Non-pigmented ciliary epithelial cell (primary cell): ENCODE measurements around the gene DPPA5.
"Not testable (repeated sequence)": the region's sequence is repeated elsewhere in the genome, so short reads cannot be mapped to it uniquely, and the experiment has no call there.

Experiments used
- DNase-seq: peaks from one replicate; pipeline ENCODE4 v3.0.0-alpha.2; 2010; ENCODE audit warnings: low read depth

DPPA5 gene

GRCh38 chr6:73364121-73364520, 10.0 kb upstream of the DPPA5 start:
- DNase-seq, result no peak

DNA sequence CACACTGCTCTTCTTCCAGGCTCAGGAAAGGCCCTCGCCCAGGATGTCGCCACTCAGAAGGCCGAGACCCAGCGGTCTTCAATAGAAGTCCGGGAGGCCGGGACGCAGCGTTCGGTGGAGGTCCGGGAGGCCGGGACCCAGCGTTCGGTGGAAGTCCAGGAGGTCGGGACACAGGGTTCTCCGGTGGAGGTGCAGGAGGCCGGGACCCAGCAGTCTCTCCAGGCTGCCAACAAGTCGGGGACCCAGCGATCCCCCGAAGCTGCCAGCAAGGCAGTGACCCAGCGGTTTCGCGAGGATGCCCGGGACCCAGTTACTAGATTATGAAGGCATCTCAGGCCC, 9.4 kb upstream of the DPPA5 start:
- DNase-seq, result no peak

- no peak for DNase-seq
Observed at GRCh38 chr6:73362869-73363536, 8.9 kb upstream of the DPPA5 start.

GRCh38 chr6:73362358-73362757, 8.3 kb upstream of the DPPA5 start, which contains the start of gene KHDC3L:
KHDC3L (plus strand) TSS chr6:73362658; CDS start chr6:73362730, 72 bp downstream.
- no peak for DNase-seq

DNA sequence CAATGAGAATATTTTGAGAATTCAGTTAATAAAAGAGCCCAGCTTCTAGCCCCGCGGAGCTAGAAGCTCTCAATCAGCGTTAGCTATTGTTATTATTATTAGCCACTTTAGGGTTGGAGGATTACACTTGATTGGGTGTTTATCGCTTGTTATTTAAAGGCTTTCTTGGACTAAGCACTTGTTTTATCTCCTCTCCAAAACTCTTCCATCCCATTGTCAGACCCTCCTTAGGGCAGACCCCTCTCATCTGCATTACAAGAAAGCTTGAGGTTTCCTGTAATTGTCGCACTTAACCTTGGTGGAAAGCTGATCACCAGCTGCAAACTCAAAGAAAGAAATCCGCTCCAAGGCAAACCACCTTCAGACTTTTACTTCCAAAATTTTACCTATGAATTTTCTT, 4.8 kb downstream of the DPPA5 start:
- no peak for DNase-seq

GRCh38 chr6:73348550-73349204, 5.4 kb downstream of the DPPA5 start:
- DNase-seq, result no peak

DNA sequence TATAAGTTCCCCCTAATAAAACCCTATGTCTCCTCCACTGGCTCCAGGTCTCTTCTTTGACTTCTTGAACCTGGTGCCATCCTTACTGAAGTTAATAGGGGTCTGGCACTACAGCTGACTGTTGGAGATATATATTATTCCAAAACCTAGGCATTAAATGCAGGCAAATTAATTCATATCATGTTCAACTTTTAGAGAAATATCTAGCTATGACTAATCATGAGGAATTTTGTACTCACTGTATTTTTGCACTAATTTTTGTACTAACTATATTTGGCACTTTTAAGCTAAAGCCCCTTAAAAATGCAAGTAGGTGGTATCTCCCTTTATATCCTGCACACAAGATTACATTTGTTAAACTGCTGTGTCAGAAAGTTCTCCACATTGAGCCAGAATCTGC, 10.9 kb downstream of the DPPA5 start:
- DNase-seq, result no peak

DNA sequence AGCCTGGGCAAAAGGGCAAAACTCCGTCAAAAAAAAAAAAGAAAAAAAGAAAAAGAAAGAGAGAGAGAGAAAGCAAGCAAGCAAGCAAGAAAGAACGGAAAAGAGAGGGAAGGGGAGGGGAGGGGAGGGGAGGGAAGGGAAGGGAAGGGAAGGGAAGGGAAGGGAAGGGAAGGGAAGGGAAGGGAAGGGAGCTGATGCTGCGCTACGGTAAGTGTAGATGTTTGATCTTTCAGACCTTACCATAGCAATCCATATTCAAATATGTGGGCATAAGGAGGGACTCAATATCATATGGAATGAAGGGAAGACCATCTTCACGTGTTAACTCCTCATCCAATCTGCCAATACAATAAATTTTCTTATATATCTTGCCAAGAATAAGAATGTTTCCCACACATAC, 11.9 kb downstream of the DPPA5 start:
- no peak for DNase-seq

- no peak for DNase-seq
Observed at GRCh38 chr6:73341335-73341734, 12.7 kb downstream of the DPPA5 start.

DNA sequence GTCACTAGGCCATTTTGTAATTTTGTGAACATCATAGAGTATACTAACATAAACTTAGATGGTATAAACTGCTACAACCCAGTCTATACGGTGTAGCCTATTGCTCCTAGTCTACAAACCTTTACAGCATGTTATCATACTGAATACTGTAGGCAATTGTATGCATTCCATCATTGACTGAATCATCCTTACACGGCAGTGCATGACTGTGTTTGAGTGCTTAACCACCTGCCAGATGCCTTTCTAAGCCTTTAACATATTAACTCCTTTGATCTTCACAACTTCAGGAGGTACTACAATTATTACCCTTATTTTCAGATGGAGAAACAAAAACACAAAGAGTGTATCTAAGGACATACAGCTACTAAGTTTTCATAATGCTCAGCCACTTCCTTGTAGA, 14.0 kb downstream of the DPPA5 start:
- no peak for DNase-seq

DNA sequence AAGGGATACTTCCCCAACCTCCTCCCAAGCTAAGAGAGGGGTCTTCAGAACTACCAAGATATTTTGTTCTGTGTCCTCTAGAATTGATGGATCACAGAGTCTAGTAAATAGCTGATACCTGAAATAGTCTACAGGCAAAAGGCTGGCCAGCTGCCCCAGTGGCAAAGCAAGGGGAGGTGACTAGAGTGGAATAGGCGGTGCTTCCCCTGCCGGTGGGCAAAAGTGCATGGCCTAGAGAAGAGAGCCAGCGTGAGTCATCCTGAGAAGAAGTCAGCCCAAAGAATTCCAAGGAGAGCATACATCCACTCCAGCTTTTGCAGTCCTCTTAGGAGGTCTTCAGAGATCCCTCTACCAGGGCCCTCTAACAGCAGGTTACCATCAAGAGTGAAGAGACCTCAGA, 14.7 kb downstream of the DPPA5 start:
- no peak for DNase-seq

GRCh38 chr6:73329201-73329600, 24.9 kb downstream of the DPPA5 start:
- no peak for DNase-seq

- no peak for DNase-seq
Observed at GRCh38 chr6:73328790-73329189, 25.3 kb downstream of the DPPA5 start.

GRCh38 chr6:73325656-73326055, 28.4 kb downstream of the DPPA5 start:
- no peak for DNase-seq

DNA sequence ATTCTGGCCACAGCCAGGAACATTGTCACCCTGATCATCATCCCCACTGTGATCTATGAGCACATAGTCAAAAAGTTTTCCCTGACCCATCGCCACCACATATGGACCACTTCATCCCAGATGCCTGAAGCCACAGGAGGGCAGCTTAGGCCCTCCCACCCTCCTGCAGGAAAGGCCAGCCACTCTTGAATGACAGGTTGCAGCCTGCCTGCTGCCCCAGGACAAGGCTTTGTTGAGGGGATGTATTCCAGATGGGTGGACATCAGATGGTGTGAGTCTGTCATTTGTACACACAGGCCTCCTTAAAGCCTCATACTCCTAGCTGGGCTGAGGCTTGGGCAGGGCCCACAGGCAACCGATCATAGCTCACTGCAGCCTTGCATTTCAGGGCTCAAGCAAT, 30.8 kb downstream of the DPPA5 start:
- DNase-seq, result no peak

DNA sequence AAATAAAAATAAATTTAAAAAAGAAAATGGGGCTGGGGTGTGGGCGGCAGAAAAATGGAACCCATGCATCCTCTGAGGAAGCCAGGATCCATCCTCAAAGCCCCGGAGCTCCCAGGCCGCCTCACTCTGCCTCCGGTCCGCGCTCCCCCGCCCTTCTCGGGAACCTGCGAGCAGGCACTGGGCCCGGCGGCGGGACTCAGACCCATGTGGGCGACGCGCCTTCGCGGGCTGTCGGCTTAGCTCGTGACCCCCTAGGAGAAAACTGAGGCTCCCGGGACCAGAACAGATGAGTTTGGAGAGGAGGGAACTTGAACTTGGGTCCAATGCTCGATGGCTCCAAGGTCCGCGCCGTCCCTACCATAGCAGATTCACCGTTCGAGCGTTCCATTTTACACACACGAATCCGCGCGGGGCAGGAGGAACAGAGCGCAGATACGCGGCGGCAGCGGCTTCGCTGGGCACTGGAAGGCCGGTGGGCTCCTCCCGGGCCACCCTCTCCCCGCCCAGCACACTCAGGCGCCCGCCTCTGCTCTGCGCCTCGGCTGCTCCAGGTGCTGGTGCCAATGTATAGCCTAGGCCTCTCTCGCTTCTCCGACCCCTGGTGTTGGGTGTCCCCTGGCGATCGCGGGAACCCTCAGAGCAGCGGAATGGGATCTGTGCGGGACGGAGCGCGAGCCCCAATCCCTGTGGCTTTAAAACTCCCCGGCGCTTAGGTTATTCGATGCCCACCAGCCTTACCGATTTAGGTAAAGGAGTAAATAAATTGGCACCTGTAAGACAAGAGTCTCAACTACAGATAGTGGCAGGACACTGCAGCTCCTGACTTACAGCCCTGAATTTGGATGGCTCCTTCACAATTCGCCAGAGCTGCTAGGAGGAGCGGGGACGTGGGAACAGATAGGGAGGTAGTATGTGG, 39.2 kb downstream of the DPPA5 start:
- no peak for DNase-seq

- not testable (repeated sequence) for DNase-seq
Observed at GRCh38 chr6:73310503-73310845, 43.6 kb downstream of the DPPA5 start.

GRCh38 chr6:73309785-73310502, 44.1 kb downstream of the DPPA5 start:
- DNase-seq, result no peak

- DNase-seq, result no peak
Observed at GRCh38 chr6:73309535-73309784, 44.6 kb downstream of the DPPA5 start.

DNA sequence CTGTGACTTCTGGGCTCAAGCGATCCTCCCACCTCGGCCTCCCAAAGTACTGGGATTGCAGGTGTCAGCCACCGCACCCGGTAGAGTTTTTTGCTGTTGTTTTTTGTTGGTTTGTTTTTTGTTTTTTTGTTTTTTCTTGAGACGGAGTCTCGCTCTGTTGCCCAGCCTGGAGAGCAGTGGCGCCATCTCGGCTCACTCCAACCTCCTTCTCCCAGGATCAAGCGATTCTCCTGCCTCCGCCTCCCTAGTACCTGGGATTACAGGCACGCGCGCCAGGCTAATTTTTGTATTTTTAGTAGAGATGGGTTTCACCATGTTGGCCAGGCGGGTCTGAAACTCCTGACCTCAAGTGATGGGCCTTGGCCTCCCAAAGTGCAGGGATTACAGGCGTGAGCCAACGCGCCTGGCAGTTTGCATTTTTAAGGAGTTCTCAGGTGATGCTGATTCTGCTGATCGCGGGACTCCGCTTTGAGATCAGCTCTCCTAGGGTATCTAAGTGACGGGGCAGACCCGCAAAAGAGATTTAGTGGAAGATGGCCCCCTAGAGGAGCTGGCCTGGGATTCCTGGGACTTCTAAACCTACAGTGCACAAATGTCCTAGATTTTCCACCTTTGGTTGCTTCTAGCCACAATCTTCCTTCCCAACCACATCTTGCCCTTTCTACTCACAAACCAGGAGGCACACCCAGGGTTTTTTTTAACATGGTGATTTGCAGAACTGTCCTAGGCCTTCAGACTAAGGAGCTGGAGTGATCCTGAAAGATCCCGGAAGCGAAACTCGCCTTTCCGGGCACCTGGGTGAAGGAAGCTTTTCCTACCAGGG, 45.2 kb downstream of the DPPA5 start:
- DNase-seq, result no peak

DNA sequence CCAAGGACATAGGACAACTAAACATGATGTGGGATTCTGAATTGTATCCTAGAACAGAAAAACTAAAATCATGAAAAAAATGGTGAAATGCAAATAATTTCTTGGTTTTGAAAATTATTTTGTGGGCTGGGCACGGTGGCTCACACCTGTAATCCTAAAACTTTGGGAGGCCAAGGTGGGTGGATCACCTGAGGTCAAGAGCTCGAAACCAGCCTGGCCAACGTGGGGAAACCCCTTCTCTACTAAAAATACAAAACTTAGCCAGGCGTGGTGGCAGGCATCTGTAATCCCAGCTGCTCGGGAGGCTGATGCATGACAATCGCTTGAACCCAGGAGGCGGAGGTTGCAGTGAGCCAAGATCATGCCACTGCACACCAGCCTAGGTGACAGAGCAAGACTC, 50.3 kb downstream of the DPPA5 start:
- DNase-seq, result not testable (repeated sequence)
